H9 (cell line): ENCODE data around the gene IL6ST. TPM values are rescaled to one million over a fixed set of nuclear protein-coding genes. Genes with fewer than 3 reads are reported as not detected.

Experiments
- DNase-seq: peaks from one replicate; pipeline ENCODE4 v3.0.0-alpha.2; 2017
- H2AFZ ChIP-seq: one replicate; pipeline ENCODE4 v1.6.1; 2013; ENCODE audit warnings: mild to moderate bottlenecking, low read length, control low read depth, moderate library complexity
- H2AK5ac ChIP-seq: 2 replicates; pipeline ENCODE4 v1.6.1; 2013; ENCODE audit warnings: low read length, control low read depth, mixed read lengths; ENCODE audit not compliant: insufficient read length
- H2BK120ac ChIP-seq: one replicate; pipeline ENCODE4 v1.6.1; 2013; ENCODE audit warnings: low read depth, mild to moderate bottlenecking, low read length, control low read depth, inconsistent platforms; ENCODE audit not compliant: poor library complexity, severe bottlenecking
- H2BK12ac ChIP-seq: 2 replicates; pipeline ENCODE4 v1.6.1; 2013; ENCODE audit warnings: low read length, control low read depth, mixed read lengths, low read depth; ENCODE audit not compliant: insufficient read length
- H2BK15ac ChIP-seq: 2 replicates; pipeline ENCODE4 v1.6.1; 2013; ENCODE audit warnings: low read depth, low read length, control low read depth
- H2BK20ac ChIP-seq: one replicate; pipeline ENCODE4 v1.6.1; 2013; ENCODE audit warnings: low read depth, mild to moderate bottlenecking, low read length, control low read depth, inconsistent platforms; ENCODE audit not compliant: poor library complexity, severe bottlenecking
- H2BK5ac ChIP-seq: 2 replicates; pipeline ENCODE4 v1.6.1; 2013; ENCODE audit warnings: low read length, control low read depth, mixed read lengths; ENCODE audit not compliant: insufficient read length
- H3K14ac ChIP-seq: 2 replicates; pipeline ENCODE4 v1.6.1; 2013; ENCODE audit warnings: low read length, control low read depth; ENCODE audit not compliant: insufficient read depth
- H3K18ac ChIP-seq: 2 replicates; pipeline ENCODE4 v1.6.1; 2013; ENCODE audit warnings: low read depth, mild to moderate bottlenecking, mixed read lengths, low read length, control low read depth; ENCODE audit not compliant: insufficient read length
- H3K23ac ChIP-seq: 2 replicates; pipeline ENCODE4 v1.6.1; 2013; ENCODE audit warnings: low read length, control low read depth, mixed read lengths, low read depth; ENCODE audit not compliant: insufficient read length
- H3K23me2 ChIP-seq: 2 replicates; pipeline ENCODE4 v1.6.1; 2013; ENCODE audit warnings: low read depth, mild to moderate bottlenecking, mixed read lengths, low read length, control low read depth; ENCODE audit not compliant: insufficient read length, poor library complexity, severe bottlenecking
- H3K27ac ChIP-seq: 2 replicates; pipeline ENCODE4 v1.5.1; 2013; ENCODE audit warnings: low read length, control low read depth, mixed read lengths, low read depth; ENCODE audit not compliant: insufficient read length
- H3K27me3 ChIP-seq: 2 replicates; pipeline ENCODE4 v1.6.1; 2013; ENCODE audit warnings: low read length, control low read depth, inconsistent platforms; ENCODE audit not compliant: insufficient read depth
- H3K4ac ChIP-seq: 2 replicates; pipeline ENCODE4 v1.6.1; 2013; ENCODE audit warnings: low read depth, mild to moderate bottlenecking, control low read depth, inconsistent platforms, low read length, moderate library complexity
- H3K4me1 ChIP-seq: 2 replicates; pipeline ENCODE4 v1.6.1; 2013; ENCODE audit warnings: low read length, control low read depth, inconsistent platforms; ENCODE audit not compliant: insufficient read depth
- H3K4me2 ChIP-seq: 2 replicates; pipeline ENCODE4 v1.6.1; 2013; ENCODE audit warnings: low read length, control low read depth, mixed read lengths; ENCODE audit not compliant: insufficient read length, insufficient read depth
- H3K56ac ChIP-seq: 2 replicates; pipeline ENCODE4 v1.6.1; 2013; ENCODE audit warnings: low read depth, mild to moderate bottlenecking, mixed read lengths, low read length, control low read depth; ENCODE audit not compliant: insufficient read length
- H3K79me1 ChIP-seq: 2 replicates; pipeline ENCODE4 v1.6.1; 2013; ENCODE audit warnings: low read depth, mild to moderate bottlenecking, moderate library complexity, low read length, control low read depth, inconsistent platforms; ENCODE audit not compliant: insufficient read depth, poor library complexity, severe bottlenecking
- H3K79me2 ChIP-seq: 2 replicates; pipeline ENCODE4 v1.6.1; 2013; ENCODE audit warnings: low read length, control low read depth, inconsistent platforms; ENCODE audit not compliant: insufficient read depth
- H3K9ac ChIP-seq: 2 replicates; pipeline ENCODE4 v1.6.1; 2013; ENCODE audit warnings: low read length, control low read depth, mixed read lengths; ENCODE audit not compliant: insufficient read length; ENCODE audit errors: extremely low read depth
- H3K9me3 ChIP-seq: one replicate; pipeline ENCODE4 v1.6.1; 2013; ENCODE audit warnings: low read depth, low read length, inconsistent platforms; ENCODE audit not compliant: control insufficient read depth
- H3T11ph ChIP-seq: one replicate; pipeline ENCODE4 v1.6.1; 2013; ENCODE audit warnings: mild to moderate bottlenecking, low read length, control low read depth, inconsistent platforms
- H4K20me1 ChIP-seq: one replicate; pipeline ENCODE4 v1.6.1; 2013; ENCODE audit not compliant: control insufficient read depth, insufficient read length, insufficient read depth
- H4K5ac ChIP-seq: 2 replicates; pipeline ENCODE4 v1.6.1; 2013; ENCODE audit warnings: low read depth, mild to moderate bottlenecking, mixed read lengths, low read length, control low read depth; ENCODE audit not compliant: insufficient read length
- H4K8ac ChIP-seq: replicated peaks from 2 replicates; pipeline ENCODE4 v1.6.1; 2013; ENCODE audit warnings: low read length, control low read depth, mixed read lengths, low read depth; ENCODE audit not compliant: insufficient read length
- H4K91ac ChIP-seq: 2 replicates; pipeline ENCODE4 v1.6.1; 2013; ENCODE audit warnings: low read depth, mild to moderate bottlenecking, moderate library complexity, mixed read lengths, low read length, control low read depth; ENCODE audit not compliant: insufficient read length
- H3K27ac Mint-ChIP-seq, 3 experiments: 2 replicates in 2 of 3; 3 replicates in 1 of 3; pipeline ENCODE4 v1.8.0; 2020 to 2021; ENCODE audit warnings: mixed read lengths in 3 of 3, mild to moderate bottlenecking in 1 of 3, moderate library complexity in 1 of 3
- H3K27me3 Mint-ChIP-seq: 2 replicates; pipeline ENCODE4 v1.8.0; 2021; ENCODE audit warnings: low read depth, mild to moderate bottlenecking, moderate library complexity, mixed read lengths
- H3K36me3 Mint-ChIP-seq, 3 experiments: 2 replicates in 2 of 3; 3 replicates in 1 of 3; pipeline ENCODE4 v1.8.0; 2020 to 2021; ENCODE audit warnings: low read depth in 3 of 3, mixed read lengths in 3 of 3; ENCODE audit not compliant: insufficient read depth in 1 of 3
- H3K4me1 Mint-ChIP-seq, 2 experiments: 2 replicates each; pipeline ENCODE4 v1.8.0; 2020; ENCODE audit warnings: mixed read lengths in 2 of 2
- H3K4me3 Mint-ChIP-seq, 2 experiments: 2 replicates in 1 of 2; 3 replicates in 1 of 2; pipeline ENCODE4 v1.8.0; 2020 to 2021; ENCODE audit warnings: mild to moderate bottlenecking in 2 of 2, mixed read lengths in 2 of 2, moderate library complexity in 1 of 2
- H3K9me3 Mint-ChIP-seq, 2 experiments: 2 replicates in 1 of 2; 3 replicates in 1 of 2; pipeline ENCODE4 v1.8.0; 2020; ENCODE audit warnings: mild to moderate bottlenecking in 2 of 2, mixed read lengths in 2 of 2, moderate library complexity in 1 of 2
- WGBS: extraction: QIAGEN DNeasy Blood & Tissue Kit; methylation state at CpG from one replicate; pipeline ENCODE4 v1.1.7; 2013; ENCODE audit warnings: missing lambda C conversion rate, low lambda C conversion rate, mixed read lengths; ENCODE audit not compliant: insufficient read length; ENCODE audit errors: extremely low coverage; 5-methylcytosine and 5-hydroxymethylcytosine counted together
- total RNA-seq: library from RNA; stranded (reverse); gene quantifications from 2 replicates; pipeline ENCODE4 v1.2.1, GENCODE V29; 2021
- TF ChIP-seq, protein P1 (sequence below): fragments of 200-600 bp; sonication (generic); conservative IDR thresholded peaks from 3 replicates; pipeline ENCODE4 v1.8.0; 2021; ENCODE audit warnings: antibody characterized with exemption, mild to moderate bottlenecking

The IL6ST gene
- total RNA-seq, 1 experiment from 2014 or later: 11.1 TPM

DNA sequence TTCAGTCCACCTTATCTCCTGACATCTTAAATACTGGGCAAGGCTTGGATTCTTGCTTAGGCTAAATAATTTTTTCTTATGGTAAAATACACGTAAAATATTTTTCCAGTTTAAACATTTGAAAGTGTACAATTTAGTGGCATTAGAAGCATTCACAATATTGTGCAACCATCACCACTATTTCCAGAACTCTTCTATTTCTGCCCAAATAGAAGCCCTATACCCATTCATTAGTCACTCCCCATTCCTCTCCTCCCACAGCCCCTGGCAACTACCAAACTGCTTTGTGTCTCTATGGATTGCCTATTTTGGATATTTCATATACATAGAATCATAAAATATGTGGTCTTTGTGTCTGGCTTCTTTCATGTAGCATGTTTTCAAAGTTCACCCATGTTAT is 86.0 kb downstream of the IL6ST start:
- Mint-ChIP-seq H3K4me1 (no peaks in the 10 kb centered on the region), H3K36me3 (no peaks in the 10 kb centered on the region), H3K27me3 (no peaks in the 10 kb centered on the region; the same call in 1 of the 2 replicates), H3K27ac (no peak overlapping the region), H3K4me3 (no peak overlapping the region), H3K9me3 (no peaks in the 10 kb centered on the region)
- WGBS: no CpG with 5 or more reads among the region's 1 CpG
- Histone ChIP-seq H3K4me1 (no peaks in the 10 kb centered on the region), H2BK5ac (no peak overlapping the region), H4K8ac (no peak overlapping the region), H3K27ac (no peak overlapping the region), H3K4ac (no peak overlapping the region), H2BK15ac (no peak overlapping the region), H3K27me3 (no peaks in the 10 kb centered on the region), H3T11ph (no peak overlapping the region), H3K18ac (no peak overlapping the region), H3K9me3 (no peaks in the 10 kb centered on the region), H3K79me1 (no peaks in the 10 kb centered on the region), H3K79me2 (no peaks in the 10 kb centered on the region), H2AK5ac (no peak overlapping the region), H2BK120ac (no peak overlapping the region), H3K23me2 (no peaks in the 10 kb centered on the region), H2BK20ac (no peak overlapping the region), H2BK12ac (no peak overlapping the region), H3K9ac (no peak overlapping the region), H2AFZ (no peak overlapping the region), H3K4me2 (no peak overlapping the region), H4K20me1 (no peaks in the 10 kb centered on the region), H4K91ac (no peak overlapping the region), H3K56ac (no peak overlapping the region), H4K5ac (no peak overlapping the region), H3K14ac (no peak overlapping the region), H3K23ac (no peak overlapping the region)
- no peak for DNase-seq
- TF ChIP-seq, protein P1, sequence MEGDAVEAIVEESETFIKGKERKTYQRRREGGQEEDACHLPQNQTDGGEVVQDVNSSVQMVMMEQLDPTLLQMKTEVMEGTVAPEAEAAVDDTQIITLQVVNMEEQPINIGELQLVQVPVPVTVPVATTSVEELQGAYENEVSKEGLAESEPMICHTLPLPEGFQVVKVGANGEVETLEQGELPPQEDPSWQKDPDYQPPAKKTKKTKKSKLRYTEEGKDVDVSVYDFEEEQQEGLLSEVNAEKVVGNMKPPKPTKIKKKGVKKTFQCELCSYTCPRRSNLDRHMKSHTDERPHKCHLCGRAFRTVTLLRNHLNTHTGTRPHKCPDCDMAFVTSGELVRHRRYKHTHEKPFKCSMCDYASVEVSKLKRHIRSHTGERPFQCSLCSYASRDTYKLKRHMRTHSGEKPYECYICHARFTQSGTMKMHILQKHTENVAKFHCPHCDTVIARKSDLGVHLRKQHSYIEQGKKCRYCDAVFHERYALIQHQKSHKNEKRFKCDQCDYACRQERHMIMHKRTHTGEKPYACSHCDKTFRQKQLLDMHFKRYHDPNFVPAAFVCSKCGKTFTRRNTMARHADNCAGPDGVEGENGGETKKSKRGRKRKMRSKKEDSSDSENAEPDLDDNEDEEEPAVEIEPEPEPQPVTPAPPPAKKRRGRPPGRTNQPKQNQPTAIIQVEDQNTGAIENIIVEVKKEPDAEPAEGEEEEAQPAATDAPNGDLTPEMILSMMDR: no peak
